Trophoblast cell (in vitro differentiated cells and primary cell): ENCODE results near the gene MYRIP.
"Not testable (repeated sequence)": the region's sequence is repeated elsewhere in the genome, so short reads cannot be mapped to it uniquely, and the experiment has no call there.

Experiments used
- DNase-seq, 2 donors: peaks; one replicate each; pipeline ENCODE4 v3.0.0-alpha.2; 2016
- H2AFZ ChIP-seq: 2 replicates; pipeline ENCODE4 v1.6.1; 2013; ENCODE audit warnings: low read length, moderate library complexity, mild to moderate bottlenecking; ENCODE audit not compliant: insufficient read depth, poor library complexity
- H2AK5ac ChIP-seq: 2 replicates; pipeline ENCODE4 v1.6.1; 2013; ENCODE audit warnings: mild to moderate bottlenecking, low read length
- H2BK120ac ChIP-seq: 2 replicates; pipeline ENCODE4 v1.6.1; 2013; ENCODE audit warnings: low read length, mild to moderate bottlenecking, moderate library complexity; ENCODE audit not compliant: insufficient read depth, poor library complexity
- H2BK12ac ChIP-seq: 2 replicates; pipeline ENCODE4 v1.6.1; 2013; ENCODE audit warnings: mild to moderate bottlenecking, low read length, moderate library complexity
- H2BK5ac ChIP-seq: 2 replicates; pipeline ENCODE4 v1.6.1; 2013; ENCODE audit warnings: low read length, low read depth, moderate library complexity, mild to moderate bottlenecking; ENCODE audit not compliant: poor library complexity
- H3K14ac ChIP-seq: 2 replicates; pipeline ENCODE4 v1.6.1; 2013; ENCODE audit warnings: mild to moderate bottlenecking, low read length
- H3K18ac ChIP-seq: 2 replicates; pipeline ENCODE4 v1.6.1; 2013; ENCODE audit warnings: mild to moderate bottlenecking, low read length
- H3K23ac ChIP-seq: 2 replicates; pipeline ENCODE4 v1.6.1; 2013; ENCODE audit warnings: low read length
- H3K27ac ChIP-seq: 2 replicates; pipeline ENCODE4 v1.5.1; 2013; ENCODE audit warnings: low read depth, mild to moderate bottlenecking, inconsistent platforms, low read length, moderate library complexity
- H3K27me3 ChIP-seq: 2 replicates; pipeline ENCODE4 v1.6.1; 2013; ENCODE audit warnings: inconsistent platforms, mild to moderate bottlenecking, low read length, moderate library complexity; ENCODE audit not compliant: insufficient read depth
- H3K36me3 ChIP-seq, 2 experiments: 1 replicate in 1 of 2; 2 replicates in 1 of 2; pipeline ENCODE4 v1.6.1; 2013; ENCODE audit warnings: low read length in 2 of 2, mild to moderate bottlenecking in 2 of 2, moderate library complexity in 1 of 2; ENCODE audit not compliant: insufficient read depth in 2 of 2, control insufficient read depth in 1 of 2
- H3K4ac ChIP-seq: 2 replicates; pipeline ENCODE4 v1.6.1; 2013; ENCODE audit warnings: low read depth, mild to moderate bottlenecking, low read length, moderate library complexity
- H3K4me1 ChIP-seq, 2 experiments: 1 replicate in 1 of 2; 2 replicates in 1 of 2; pipeline ENCODE4 v1.6.1; 2013; ENCODE audit warnings: low read length in 2 of 2, mild to moderate bottlenecking in 2 of 2, moderate library complexity in 1 of 2; ENCODE audit not compliant: insufficient read depth in 2 of 2, control insufficient read depth in 1 of 2
- H3K4me2 ChIP-seq: 2 replicates; pipeline ENCODE4 v1.6.1; 2013; ENCODE audit warnings: inconsistent platforms, mild to moderate bottlenecking, low read length, moderate library complexity
- H3K4me3 ChIP-seq: 2 replicates; pipeline ENCODE4 v1.5.1; 2013; ENCODE audit warnings: mild to moderate bottlenecking, low read depth, low read length, inconsistent platforms
- H3K79me1 ChIP-seq: one replicate; pipeline ENCODE4 v1.6.1; 2013; ENCODE audit warnings: low read length
- H3K79me2 ChIP-seq: 2 replicates; pipeline ENCODE4 v1.6.1; 2013; ENCODE audit warnings: low read length, mild to moderate bottlenecking; ENCODE audit not compliant: control insufficient read depth, insufficient read depth, poor library complexity
- H3K9ac ChIP-seq: 2 replicates; pipeline ENCODE4 v1.6.1; 2013; ENCODE audit warnings: mild to moderate bottlenecking, low read length
- H3K9me3 ChIP-seq: 2 replicates; pipeline ENCODE4 v1.6.1; 2013; ENCODE audit warnings: low read depth, mild to moderate bottlenecking, control low read depth, inconsistent platforms, low read length; ENCODE audit not compliant: insufficient read depth
- H4K12ac ChIP-seq: 2 replicates; pipeline ENCODE4 v1.6.1; 2013; ENCODE audit warnings: low read depth, mild to moderate bottlenecking, low read length, moderate library complexity
- H4K8ac ChIP-seq: 2 replicates; pipeline ENCODE4 v1.6.1; 2013; ENCODE audit warnings: low read depth, mild to moderate bottlenecking, low read length, moderate library complexity
- H4K91ac ChIP-seq: one replicate; pipeline ENCODE4 v1.6.1; 2013; ENCODE audit warnings: low read depth, mild to moderate bottlenecking, low read length, moderate library complexity
- WGBS: extraction: QIAGEN DNeasy Blood & Tissue Kit; methylation state at CpG from one replicate; pipeline ENCODE4 v1.1.7; 2013; ENCODE audit warnings: missing lambda C conversion rate; ENCODE audit not compliant: insufficient read length, insufficient coverage; ENCODE audit errors: extremely low coverage; 5-methylcytosine and 5-hydroxymethylcytosine counted together

The MYRIP gene

GRCh38 chr3:40079203-40079846 lies 269.9 kb downstream of the MYRIP start:
- Histone ChIP-seq H3K4ac (no peak overlapping the region), H4K91ac (no peak overlapping the region), H4K8ac (no peak overlapping the region), H4K12ac (no peak overlapping the region), H2BK5ac (no peak overlapping the region), H3K14ac (no peak overlapping the region), H3K36me3 (no peaks in the 10 kb centered on the region), H3K18ac (no peak overlapping the region), H3K9me3 (no peaks in the 10 kb centered on the region), H2AK5ac (no peak overlapping the region), H3K79me1 (no peaks in the 10 kb centered on the region), H2BK120ac (no peak overlapping the region), H3K4me3 (no peak overlapping the region), H3K27ac (peak overlapping the region; percentile 3), H3K4me2 (no peak overlapping the region), H2BK12ac (no peak overlapping the region), H3K9ac (no peak overlapping the region), H3K27me3 (no peaks in the 10 kb centered on the region), H3K4me1 (peaks cover 0 to 3% of the 10 kb centered on the region in 2 experiments), H3K79me2 (no peaks in the 10 kb centered on the region), H3K23ac (no peak overlapping the region), H2AFZ (no peak overlapping the region)
- DNase-seq: peak; percentile 77 to 94
- WGBS: no CpG with 5 or more reads among the region's 4 CpGs

GRCh38 chr3:40079847-40080240 lies 270.4 kb downstream of the MYRIP start:
- Histone ChIP-seq H3K14ac (no peak overlapping the region), H2AK5ac (no peak overlapping the region), H3K79me2 (no peaks in the 10 kb centered on the region), H2BK120ac (no peak overlapping the region), H3K27me3 (no peaks in the 10 kb centered on the region), H3K9me3 (no peaks in the 10 kb centered on the region), H2BK12ac (no peak overlapping the region), H3K23ac (no peak overlapping the region), H2BK5ac (no peak overlapping the region), H3K79me1 (no peaks in the 10 kb centered on the region), H3K4me1 (peaks cover 0 to 3% of the 10 kb centered on the region in 2 experiments), H4K12ac (no peak overlapping the region), H3K4me2 (no peak overlapping the region), H3K4me3 (no peak overlapping the region), H3K36me3 (no peaks in the 10 kb centered on the region), H3K9ac (no peak overlapping the region), H4K91ac (no peak overlapping the region), H3K4ac (no peak overlapping the region), H2AFZ (no peak overlapping the region), H3K18ac (no peak overlapping the region), H4K8ac (no peak overlapping the region), H3K27ac (no peak overlapping the region)
- DNase-seq: no peak

GRCh38 chr3:40083066-40083465 lies 273.7 kb downstream of the MYRIP start:
- Histone ChIP-seq H3K4me3 (no peak overlapping the region), H3K36me3 (no peaks in the 10 kb centered on the region), H3K23ac (no peak overlapping the region), H3K27me3 (no peaks in the 10 kb centered on the region), H3K4me1 (peaks cover 0 to 3% of the 10 kb centered on the region in 2 experiments), H3K18ac (no peak overlapping the region), H4K12ac (no peak overlapping the region), H2AK5ac (no peak overlapping the region), H3K4ac (no peak overlapping the region), H3K79me2 (no peaks in the 10 kb centered on the region), H3K14ac (no peak overlapping the region), H3K9ac (no peak overlapping the region), H4K91ac (no peak overlapping the region), H3K9me3 (peaks cover 1% of the 10 kb centered on the region), H2AFZ (no peak overlapping the region), H2BK12ac (no peak overlapping the region), H3K27ac (no peak overlapping the region), H2BK120ac (no peak overlapping the region), H4K8ac (no peak overlapping the region), H3K4me2 (no peak overlapping the region), H3K79me1 (no peaks in the 10 kb centered on the region), H2BK5ac (no peak overlapping the region)
- no peak for DNase-seq

GRCh38 chr3:40084424-40084823 lies 275.0 kb downstream of the MYRIP start:
- not testable (repeated sequence) for H3K79me2 ChIP-seq, H4K12ac ChIP-seq, H3K23ac ChIP-seq, H3K79me1 ChIP-seq, H3K27ac ChIP-seq, H4K91ac ChIP-seq, H3K9ac ChIP-seq, H3K14ac ChIP-seq, H2BK12ac ChIP-seq, H3K4me2 ChIP-seq, H2BK5ac ChIP-seq, H3K9me3 ChIP-seq, H2AFZ ChIP-seq, H3K4me3 ChIP-seq, H3K4me1 ChIP-seq, H3K4ac ChIP-seq, H2BK120ac ChIP-seq, H2AK5ac ChIP-seq, H3K36me3 ChIP-seq, DNase-seq, H4K8ac ChIP-seq, H3K18ac ChIP-seq, H3K27me3 ChIP-seq
- WGBS: no CpG with 5 or more reads among the region's 12 CpGs
